Dendritic cell treated with granulocyte-macrophage colony-stimulating factor and Interleukin-4, amounts not matched to agents 40 ng/mL and 50 ng/mL, for 4 days (primary cell): ENCODE measurements around the gene NAA60.

Experiments used
- H3K27ac Mint-ChIP-seq: one replicate; pipeline ENCODE4 v1.8.0; 2022; ENCODE audit warnings: mild to moderate bottlenecking, mixed read lengths
- H3K27me3 Mint-ChIP-seq: one replicate; pipeline ENCODE4 v1.8.0; 2022; ENCODE audit warnings: mild to moderate bottlenecking, mixed read lengths
- H3K36me3 Mint-ChIP-seq: one replicate; pipeline ENCODE4 v1.8.0; 2022; ENCODE audit warnings: low read depth, mixed read lengths
- H3K4me1 Mint-ChIP-seq: one replicate; pipeline ENCODE4 v1.8.0; 2022; ENCODE audit warnings: low read depth, mixed read lengths
- H3K4me3 Mint-ChIP-seq: one replicate; pipeline ENCODE4 v1.8.0; 2022; ENCODE audit warnings: mild to moderate bottlenecking, moderate library complexity, mixed read lengths
- H3K9me3 Mint-ChIP-seq: one replicate; pipeline ENCODE4 v1.8.0; 2022; ENCODE audit warnings: mixed read lengths
- intact Hi-C: fragments of 100-400 bp; cut with micrococcal nuclease; formaldehyde crosslinking; loops from one replicate; pipeline ENCODE4 v1.15.0; 2022

Gene NAA60

GRCh38 chr16:3457434-3458252, 14.2 kb downstream of the NAA60 start:
- Mint-ChIP-seq H3K27me3 (no peaks in the 10 kb centered on the region), H3K27ac (peak overlapping the region; percentile 85), H3K9me3 (no peaks in the 10 kb centered on the region), H3K4me1 (peaks cover 52% of the 10 kb centered on the region), H3K36me3 (peaks cover 15% of the 10 kb centered on the region), H3K4me3 (peak overlapping the region; percentile 74)
- intact Hi-C loops = loop anchor here (1.0 to 5.0 kb wide), 4 partner anchors 43 to 193 kb away; partner anchors contain the start of genes TIGD7, ZNF174, ZNF75A and ZSCAN32

- intact Hi-C loops = loop anchor here (5.0 kb wide), 1 partner anchor 151 kb away; the partner anchor contains the start of genes TIGD7 and ZNF75A
- Mint-ChIP-seq H3K27me3 (no peaks in the 10 kb centered on the region), H3K4me1 (peaks cover 52% of the 10 kb centered on the region), H3K27ac (peak overlapping the region; percentile 85), H3K9me3 (no peaks in the 10 kb centered on the region), H3K36me3 (peaks cover 13% of the 10 kb centered on the region), H3K4me3 (peak overlapping the region; percentile 85)
Observed at GRCh38 chr16:3458278-3458851, 14.9 kb downstream of the NAA60 start.

- intact Hi-C loops = loop anchor here (5.0 kb wide), 1 partner anchor 152 kb away; the partner anchor contains the start of genes TIGD7 and ZNF75A
- no peaks in the 10 kb centered on the region for H3K9me3 Mint-ChIP-seq
- H3K27me3 Mint-ChIP-seq = no peaks in the 10 kb centered on the region
- peak overlapping the region; percentile 85 for H3K4me3 Mint-ChIP-seq
- peaks cover 53% of the 10 kb centered on the region for H3K4me1 Mint-ChIP-seq
- H3K36me3 Mint-ChIP-seq = peaks cover 13% of the 10 kb centered on the region
- H3K27ac Mint-ChIP-seq = peak overlapping the region; percentile 85
Observed at GRCh38 chr16:3458852-3459361, 15.4 kb downstream of the NAA60 start.

- peak overlapping the region; percentile 85 for H3K27ac Mint-ChIP-seq
- intact Hi-C loops = loop anchor here (5.0 kb wide), 1 partner anchor 152 kb away; the partner anchor contains the start of genes TIGD7 and ZNF75A
- H3K4me1 Mint-ChIP-seq = peaks cover 58% of the 10 kb centered on the region
- H3K27me3 Mint-ChIP-seq = no peaks in the 10 kb centered on the region
- peaks cover 13% of the 10 kb centered on the region for H3K36me3 Mint-ChIP-seq
- no peaks in the 10 kb centered on the region for H3K9me3 Mint-ChIP-seq
- H3K4me3 Mint-ChIP-seq = peak overlapping the region; percentile 85
Observed at GRCh38 chr16:3459401-3460090, 16.1 kb downstream of the NAA60 start.

- Mint-ChIP-seq H3K36me3 (peaks cover 14% of the 10 kb centered on the region), H3K4me1 (peaks cover 59% of the 10 kb centered on the region), H3K4me3 (no peak overlapping the region), H3K9me3 (no peaks in the 10 kb centered on the region), H3K27me3 (no peaks in the 10 kb centered on the region), H3K27ac (no peak overlapping the region)
- intact Hi-C loops = no loop called here
Observed at GRCh38 chr16:3460121-3460520, 16.6 kb downstream of the NAA60 start.

- peak overlapping the region; percentile 61 for H3K27ac Mint-ChIP-seq
- H3K27me3 Mint-ChIP-seq = no peaks in the 10 kb centered on the region
- no peaks in the 10 kb centered on the region for H3K9me3 Mint-ChIP-seq
- peaks cover 63% of the 10 kb centered on the region for H3K4me1 Mint-ChIP-seq
- no peak overlapping the region for H3K4me3 Mint-ChIP-seq
- H3K36me3 Mint-ChIP-seq = peaks cover 19% of the 10 kb centered on the region
- intact Hi-C loops = no loop called here
Observed at GRCh38 chr16:3460585-3460984, 17.1 kb downstream of the NAA60 start.

- Mint-ChIP-seq H3K9me3 (no peaks in the 10 kb centered on the region), H3K27me3 (no peaks in the 10 kb centered on the region), H3K4me3 (no peak overlapping the region), H3K4me1 (peaks cover 65% of the 10 kb centered on the region), H3K27ac (peak overlapping the region; percentile 61), H3K36me3 (peaks cover 25% of the 10 kb centered on the region)
- intact Hi-C loops = no loop called here
Observed at GRCh38 chr16:3461151-3461550, 17.7 kb downstream of the NAA60 start.

GRCh38 chr16:3465301-3465700, 21.8 kb downstream of the NAA60 start:
- H3K27me3 Mint-ChIP-seq = no peaks in the 10 kb centered on the region
- peaks cover 54% of the 10 kb centered on the region for H3K36me3 Mint-ChIP-seq
- intact Hi-C loops = no loop called here
- peaks cover 72% of the 10 kb centered on the region for H3K4me1 Mint-ChIP-seq
- H3K4me3 Mint-ChIP-seq = no peak overlapping the region
- H3K27ac Mint-ChIP-seq = peak overlapping the region; percentile 58
- H3K9me3 Mint-ChIP-seq = no peaks in the 10 kb centered on the region

GRCh38 chr16:3465911-3466584, 22.6 kb downstream of the NAA60 start:
- H3K4me1 Mint-ChIP-seq = peaks cover 65% of the 10 kb centered on the region
- intact Hi-C loops = no loop called here
- no peaks in the 10 kb centered on the region for H3K27me3 Mint-ChIP-seq
- H3K4me3 Mint-ChIP-seq = no peak overlapping the region
- H3K27ac Mint-ChIP-seq = no peak overlapping the region
- peaks cover 61% of the 10 kb centered on the region for H3K36me3 Mint-ChIP-seq
- no peaks in the 10 kb centered on the region for H3K9me3 Mint-ChIP-seq

- Mint-ChIP-seq H3K27ac (peak overlapping the region; percentile 25), H3K9me3 (no peaks in the 10 kb centered on the region), H3K27me3 (no peaks in the 10 kb centered on the region), H3K4me3 (no peak overlapping the region), H3K36me3 (peaks cover 73% of the 10 kb centered on the region), H3K4me1 (peaks cover 56% of the 10 kb centered on the region)
- intact Hi-C loops = no loop called here
Observed at GRCh38 chr16:3467182-3467581, 23.7 kb downstream of the NAA60 start.

- Mint-ChIP-seq H3K4me1 (peaks cover 51% of the 10 kb centered on the region), H3K4me3 (no peak overlapping the region), H3K27me3 (no peaks in the 10 kb centered on the region), H3K9me3 (no peaks in the 10 kb centered on the region), H3K36me3 (peaks cover 80% of the 10 kb centered on the region), H3K27ac (peak overlapping the region; percentile 44)
- intact Hi-C loops = no loop called here
Observed at GRCh38 chr16:3467921-3468320, 24.4 kb downstream of the NAA60 start.

- Mint-ChIP-seq H3K36me3 (peaks cover 86% of the 10 kb centered on the region), H3K4me1 (peaks cover 57% of the 10 kb centered on the region), H3K9me3 (no peaks in the 10 kb centered on the region), H3K27ac (peak overlapping the region; percentile 44), H3K27me3 (no peaks in the 10 kb centered on the region), H3K4me3 (no peak overlapping the region)
- intact Hi-C loops = no loop called here
Observed at GRCh38 chr16:3468501-3468900, 25.0 kb downstream of the NAA60 start.

GRCh38 chr16:3469736-3470135, 26.3 kb downstream of the NAA60 start:
- intact Hi-C loops = no loop called here
- Mint-ChIP-seq H3K36me3 (peaks cover 93% of the 10 kb centered on the region), H3K9me3 (no peaks in the 10 kb centered on the region), H3K4me3 (no peak overlapping the region), H3K27ac (no peak overlapping the region), H3K4me1 (peaks cover 52% of the 10 kb centered on the region), H3K27me3 (no peaks in the 10 kb centered on the region)
